HepG2 (cell line): ENCODE data around the gene ZSWIM6. TPM values are rescaled to one million over a fixed set of nuclear protein-coding genes. Genes with fewer than 3 reads are reported as not detected.

ENCODE experiments used
- ATF1 ChIP-seq: IDR thresholded peaks from 2 replicates; pipeline ENCODE4 v1.6.1; 2016; ENCODE audit warnings: mild to moderate bottlenecking, control low read depth
- CREB1 ChIP-seq, 2 experiments: fragments of 450-650 bp in 1 of 2; IDR thresholded peaks; 2 replicates each; pipeline ENCODE4 v1.6.1; 2016 to 2017; ENCODE audit warnings: control low read depth in 1 of 2, mild to moderate bottlenecking in 1 of 2, missing compliant biosample characterization in 1 of 2, missing genetic modification characterization in 1 of 2
- EED ChIP-seq: sonication (generic); formaldehyde crosslinking; IDR thresholded peaks from 2 replicates; pipeline ENCODE4 v1.5.0; 2020; ENCODE audit warnings: mild to moderate bottlenecking, missing genetic modification reagents
- ISL2 ChIP-seq: sonication (generic); formaldehyde crosslinking; IDR thresholded peaks from 2 replicates; pipeline ENCODE4 v1.5.0; 2020; ENCODE audit warnings: missing genetic modification reagents
- KMT2B ChIP-seq: IDR thresholded peaks from 2 replicates; pipeline ENCODE4 v1.6.1; 2016; ENCODE audit warnings: missing genetic modification reagents, missing compliant biosample characterization
- MAZ ChIP-seq, 2 experiments: sonication (generic) in 1 of 2; formaldehyde crosslinking in 1 of 2; IDR thresholded peaks; 2 replicates each; pipeline versions ENCODE4 v1.5.0 to v1.6.1; 2012 to 2020; ENCODE audit warnings: low read depth in 2 of 2, mild to moderate bottlenecking in 2 of 2, borderline replicate concordance in 1 of 2, improper control_type of control experiment in 1 of 2, low read length in 1 of 2, missing genetic modification reagents in 1 of 2, moderate library complexity in 1 of 2
- MED8 ChIP-seq: sonication (generic); formaldehyde crosslinking; IDR thresholded peaks from 2 replicates; pipeline ENCODE4 v1.8.1; 2023; ENCODE audit warnings: mild to moderate bottlenecking, missing genetic modification reagents; ENCODE audit not compliant: insufficient replicate concordance
- NCOA1 ChIP-seq: sonication (generic); formaldehyde crosslinking; IDR thresholded peaks from 2 replicates; pipeline ENCODE4 v1.9.0; 2021; ENCODE audit warnings: missing genetic modification reagents
- PATZ1 ChIP-seq: sonication (generic); formaldehyde crosslinking; IDR thresholded peaks from 2 replicates; pipeline ENCODE4 v1.4.0; 2020; ENCODE audit warnings: missing genetic modification reagents
- RAD21 ChIP-seq: fragments of 450-650 bp; formaldehyde crosslinking; IDR thresholded peaks from 2 replicates; pipeline ENCODE4 v1.5.0; 2020; ENCODE audit warnings: mild to moderate bottlenecking
- SETDB1 ChIP-seq: sonication (generic); formaldehyde crosslinking; IDR thresholded peaks from 2 replicates; pipeline ENCODE4 v1.5.1; 2020; ENCODE audit warnings: missing genetic modification reagents, mild to moderate bottlenecking, borderline replicate concordance
- SRSF9 ChIP-seq: fragments of 200-400 bp; formaldehyde crosslinking; IDR thresholded peaks from 2 replicates; pipeline ENCODE4 v1.6.1; 2018; ENCODE audit warnings: borderline replicate concordance, mild to moderate bottlenecking, low read depth, low read length; ENCODE audit not compliant: insufficient read depth, poor library complexity, severe bottlenecking
- ZBED4 ChIP-seq: sonication (generic); formaldehyde crosslinking; IDR thresholded peaks from 2 replicates; pipeline ENCODE4 v1.4.0; 2020; ENCODE audit warnings: missing genetic modification reagents, borderline replicate concordance
- ZNF557 ChIP-seq: sonication (generic); formaldehyde crosslinking; IDR thresholded peaks from 2 replicates; pipeline ENCODE4 v1.4.0; 2020; ENCODE audit warnings: missing genetic modification reagents
- ZNF577 ChIP-seq: sonication (generic); formaldehyde crosslinking; IDR thresholded peaks from 2 replicates; pipeline ENCODE4 v1.4.0; 2020; ENCODE audit warnings: mild to moderate bottlenecking, low read depth, missing genetic modification reagents, borderline replicate concordance
- ZNF737 ChIP-seq: sonication (generic); formaldehyde crosslinking; IDR thresholded peaks from 2 replicates; pipeline ENCODE4 v1.5.0; 2020; ENCODE audit warnings: missing genetic modification reagents, mild to moderate bottlenecking, borderline replicate concordance
- ZNF766 ChIP-seq: sonication (generic); formaldehyde crosslinking; IDR thresholded peaks from 2 replicates; pipeline ENCODE4 v1.5.0; 2020; ENCODE audit warnings: missing genetic modification reagents, borderline replicate concordance
- ZNF777 ChIP-seq: sonication (generic); formaldehyde crosslinking; IDR thresholded peaks from 2 replicates; pipeline ENCODE4 v1.4.0; 2020; ENCODE audit warnings: missing genetic modification reagents
- polyA plus RNA-seq, 8 experiments: library from polyadenylated mRNA; depleted of rRNA in 3 of 8; stranded (reverse) in 7 of 8; unstranded in 1 of 8; fragments of >200 nt; fragmentation: Illumina TruSeq in 4 of 8; extraction: Trizol in 4 of 8; gene quantifications; 2 replicates each; pipeline versions ENCODE4 v1.2.1 to v1.2.3, GENCODE V29; 2011 to 2016; ENCODE audit warnings: low read depth in 4 of 8, missing spikeins in 1 of 8, mixed read lengths in 1 of 8; ENCODE audit not compliant: insufficient read depth in 1 of 8
- total RNA-seq, 5 experiments: library from RNA; depleted of rRNA; stranded (reverse); fragments of >200 nt; fragmentation: Illumina TruSeq; extraction: Trizol; gene quantifications; 2 replicates each; pipeline ENCODE4 v1.2.3, GENCODE V29; 2016; ENCODE audit warnings: low read depth in 1 of 5
- TF ChIP-seq, protein P1 (sequence below): sonication (generic); formaldehyde crosslinking; IDR thresholded peaks from 2 replicates; pipeline ENCODE4 v1.4.0; 2020; ENCODE audit warnings: missing genetic modification reagents, mild to moderate bottlenecking, borderline replicate concordance

Gene ZSWIM6
- total and polyA plus RNA-seq, 2 of the 13 experiments (the other 11 are each of a cell fraction or from before 2014, with no cell fraction given): 0.82 to 1.9 TPM

DNA sequence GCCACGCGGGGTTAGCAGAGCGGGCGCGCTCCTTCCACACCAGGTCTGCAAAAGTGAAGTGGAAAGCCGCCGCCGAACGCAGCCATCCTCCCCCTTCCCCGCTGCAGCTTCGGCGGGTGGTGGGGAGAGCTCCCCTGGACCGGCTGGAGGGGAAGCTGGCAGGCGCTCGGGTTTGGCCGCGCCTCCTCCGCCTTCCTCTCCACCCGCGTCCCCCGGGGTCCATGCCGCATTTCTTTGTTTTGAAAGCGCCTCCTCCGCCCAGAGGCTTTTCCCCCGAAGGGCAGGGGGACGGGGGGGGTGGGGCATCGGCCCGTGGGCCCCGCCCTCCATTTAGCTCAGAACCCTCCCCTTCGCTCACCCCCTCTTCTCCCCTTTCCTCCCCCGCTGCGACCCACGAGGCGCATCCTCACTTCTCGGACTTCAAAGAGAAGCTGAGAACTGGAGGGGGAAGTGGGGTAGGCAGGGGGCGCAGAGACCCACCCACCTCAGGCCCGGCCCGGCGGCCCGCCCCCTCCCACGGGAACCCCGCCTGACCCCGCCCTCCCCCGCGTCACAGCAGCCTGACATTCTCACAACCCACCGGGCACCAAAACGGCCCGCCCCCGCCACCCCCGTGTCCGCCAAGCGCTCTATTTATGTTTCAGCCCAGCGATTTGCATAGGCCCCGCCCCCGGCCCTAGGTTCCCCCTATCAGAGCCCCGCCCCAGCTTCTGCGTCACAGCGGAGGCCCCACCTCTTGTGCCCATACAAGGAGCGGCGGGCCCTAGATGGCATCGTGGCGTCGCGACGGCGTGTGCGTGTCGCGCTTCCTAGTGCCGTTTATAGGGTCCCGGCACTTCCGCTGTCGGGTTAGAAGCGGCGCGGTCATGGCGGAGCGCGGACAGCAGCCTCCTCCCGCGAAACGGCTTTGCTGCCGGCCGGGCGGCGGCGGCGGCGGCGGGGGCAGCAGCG, at the start of gene ZSWIM6 (continued):
- TF ChIP-seq, protein P1, sequence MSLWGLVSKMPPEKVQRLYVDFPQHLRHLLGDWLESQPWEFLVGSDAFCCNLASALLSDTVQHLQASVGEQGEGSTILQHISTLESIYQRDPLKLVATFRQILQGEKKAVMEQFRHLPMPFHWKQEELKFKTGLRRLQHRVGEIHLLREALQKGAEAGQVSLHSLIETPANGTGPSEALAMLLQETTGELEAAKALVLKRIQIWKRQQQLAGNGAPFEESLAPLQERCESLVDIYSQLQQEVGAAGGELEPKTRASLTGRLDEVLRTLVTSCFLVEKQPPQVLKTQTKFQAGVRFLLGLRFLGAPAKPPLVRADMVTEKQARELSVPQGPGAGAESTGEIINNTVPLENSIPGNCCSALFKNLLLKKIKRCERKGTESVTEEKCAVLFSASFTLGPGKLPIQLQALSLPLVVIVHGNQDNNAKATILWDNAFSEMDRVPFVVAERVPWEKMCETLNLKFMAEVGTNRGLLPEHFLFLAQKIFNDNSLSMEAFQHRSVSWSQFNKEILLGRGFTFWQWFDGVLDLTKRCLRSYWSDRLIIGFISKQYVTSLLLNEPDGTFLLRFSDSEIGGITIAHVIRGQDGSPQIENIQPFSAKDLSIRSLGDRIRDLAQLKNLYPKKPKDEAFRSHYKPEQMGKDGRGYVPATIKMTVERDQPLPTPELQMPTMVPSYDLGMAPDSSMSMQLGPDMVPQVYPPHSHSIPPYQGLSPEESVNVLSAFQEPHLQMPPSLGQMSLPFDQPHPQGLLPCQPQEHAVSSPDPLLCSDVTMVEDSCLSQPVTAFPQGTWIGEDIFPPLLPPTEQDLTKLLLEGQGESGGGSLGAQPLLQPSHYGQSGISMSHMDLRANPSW (CRISPR knock-in tag): no peak
- no peak for TF ChIP-seq NCOA1 (CRISPR knock-in tag)
- TF ChIP-seq ZNF777: 0 out of 2 replicates have a peak, but pooled peaks have one; percentile 65
- TF ChIP-seq SETDB1 (CRISPR knock-in tag): no peak
- TF ChIP-seq ISL2 (CRISPR knock-in tag): peak; percentile 26; the same call in 1 of the 2 replicates
- TF ChIP-seq ZNF577: no peak
- TF ChIP-seq CREB1 (IDR thresholded peaks at IDR 0.05): peak; percentile 91
- TF ChIP-seq CREB1 (CRISPR knock-in tag; IDR thresholded peaks at IDR 0.05): peak; percentile 89
- no peak for TF ChIP-seq ZNF737 (CRISPR knock-in tag)
- TF ChIP-seq MED8 (CRISPR knock-in tag): no peak
- TF ChIP-seq ZNF766 (CRISPR knock-in tag): no peak
- 0 out of 2 replicates have a peak, but pooled peaks have one; percentile 29 for TF ChIP-seq KMT2B (CRISPR knock-in tag)
- peak; percentile 82 for TF ChIP-seq ATF1
- TF ChIP-seq RAD21: no peak
- TF ChIP-seq EED (CRISPR knock-in tag): peak; percentile 42; the same call in 1 of the 2 replicates
- TF ChIP-seq MAZ (IDR thresholded peaks at IDR 0.05; ENCODE audit: borderline replicate concordance, low read depth, low read length): peak; percentile 37; the same call in 1 of the 2 replicates
- TF ChIP-seq MAZ (CRISPR knock-in tag; IDR thresholded peaks at IDR 0.05; ENCODE audit: low read depth): peak; percentile 50; the same call in 1 of the 2 replicates
- TF ChIP-seq PATZ1 (CRISPR knock-in tag): peak; percentile 90
- TF ChIP-seq ZBED4: peak; percentile 16; the same call in 1 of the 2 replicates
- TF ChIP-seq ZNF557 (CRISPR knock-in tag): no peak
- no peak for TF ChIP-seq SRSF9
